SKM-1 treated with dmso at 0.1 percent for 144 hours (cell line): Measurements from ENCODE around the gene CNDP1.
"Not testable (repeated sequence)": the region's sequence is repeated elsewhere in the genome, so short reads cannot be mapped to it uniquely, and the experiment has no call there.

Source experiments
- DNase-seq: peaks from one replicate; lab custom pipeline; 2025; ENCODE audit not compliant: unreplicated experiment; lab: John Stamatoyannopoulos, UW

CNDP1 gene

DNA sequence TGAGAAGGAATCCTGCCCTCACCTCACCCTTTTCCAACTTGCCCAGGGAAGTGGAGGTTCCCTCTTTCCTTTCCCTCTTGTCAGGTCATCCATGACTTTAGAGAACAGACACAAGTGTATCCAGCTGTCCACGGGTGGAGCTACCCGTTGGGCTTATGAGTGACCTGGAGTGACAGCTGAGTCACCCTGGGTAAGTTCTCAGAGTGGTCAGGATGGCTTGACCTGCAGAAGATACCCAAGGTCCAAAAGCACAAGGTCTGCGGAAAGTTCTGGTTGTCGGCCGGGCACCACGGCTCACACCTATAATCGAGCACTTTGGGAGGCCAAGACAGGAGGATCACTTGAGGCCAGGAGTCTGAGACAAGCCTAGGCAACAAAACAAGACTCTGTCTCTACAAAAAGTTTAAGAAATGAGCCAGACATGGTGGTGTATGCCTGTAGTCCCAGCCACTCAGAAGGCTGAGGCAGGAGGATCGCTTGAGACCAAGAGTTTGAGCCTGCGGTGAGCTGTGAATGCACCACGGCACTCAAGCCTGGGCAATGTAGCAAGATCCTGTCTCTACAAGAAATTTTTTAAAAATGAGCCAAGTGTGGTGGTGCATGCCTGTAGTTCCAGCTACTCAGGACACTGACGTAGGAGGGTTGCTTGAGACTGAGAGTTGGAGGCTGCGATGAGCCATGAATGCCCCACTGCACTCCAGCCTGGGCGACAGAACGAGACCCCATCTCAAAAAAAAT is 14.0 kb upstream of the CNDP1 start:
- DNase-seq = no peak

DNA sequence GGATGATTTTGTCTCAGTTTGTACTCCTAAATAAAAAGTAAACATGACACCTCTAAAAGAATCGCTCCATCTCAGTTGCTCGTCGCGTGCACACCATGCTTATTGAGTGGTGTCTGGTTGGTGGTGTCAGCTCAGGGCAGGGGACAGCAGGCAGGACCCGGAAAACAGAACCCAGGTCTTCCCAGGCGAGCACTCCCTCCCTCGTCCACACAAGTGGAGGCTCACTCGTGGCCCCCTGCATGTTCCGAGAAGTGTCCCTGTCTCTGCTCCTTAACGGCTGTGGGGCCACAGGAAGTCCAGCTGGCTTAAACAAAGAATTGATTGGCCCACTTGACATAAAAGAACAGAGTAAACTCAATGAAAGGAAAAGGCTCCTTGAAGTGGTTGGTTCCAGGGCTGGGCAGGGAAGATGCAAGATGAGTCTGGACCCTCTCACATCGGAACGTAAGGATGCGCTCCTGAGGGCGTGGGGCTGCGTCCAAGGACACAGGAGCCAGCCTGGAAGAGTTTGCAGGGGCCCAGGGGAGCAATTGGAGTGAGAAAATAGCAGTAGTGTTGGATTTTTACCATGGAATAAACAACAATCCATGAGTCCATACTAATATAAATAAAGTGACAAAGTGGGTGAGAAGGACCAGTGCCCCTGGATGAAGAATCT is 13.1 kb upstream of the CNDP1 start:
- no peak for DNase-seq

DNA sequence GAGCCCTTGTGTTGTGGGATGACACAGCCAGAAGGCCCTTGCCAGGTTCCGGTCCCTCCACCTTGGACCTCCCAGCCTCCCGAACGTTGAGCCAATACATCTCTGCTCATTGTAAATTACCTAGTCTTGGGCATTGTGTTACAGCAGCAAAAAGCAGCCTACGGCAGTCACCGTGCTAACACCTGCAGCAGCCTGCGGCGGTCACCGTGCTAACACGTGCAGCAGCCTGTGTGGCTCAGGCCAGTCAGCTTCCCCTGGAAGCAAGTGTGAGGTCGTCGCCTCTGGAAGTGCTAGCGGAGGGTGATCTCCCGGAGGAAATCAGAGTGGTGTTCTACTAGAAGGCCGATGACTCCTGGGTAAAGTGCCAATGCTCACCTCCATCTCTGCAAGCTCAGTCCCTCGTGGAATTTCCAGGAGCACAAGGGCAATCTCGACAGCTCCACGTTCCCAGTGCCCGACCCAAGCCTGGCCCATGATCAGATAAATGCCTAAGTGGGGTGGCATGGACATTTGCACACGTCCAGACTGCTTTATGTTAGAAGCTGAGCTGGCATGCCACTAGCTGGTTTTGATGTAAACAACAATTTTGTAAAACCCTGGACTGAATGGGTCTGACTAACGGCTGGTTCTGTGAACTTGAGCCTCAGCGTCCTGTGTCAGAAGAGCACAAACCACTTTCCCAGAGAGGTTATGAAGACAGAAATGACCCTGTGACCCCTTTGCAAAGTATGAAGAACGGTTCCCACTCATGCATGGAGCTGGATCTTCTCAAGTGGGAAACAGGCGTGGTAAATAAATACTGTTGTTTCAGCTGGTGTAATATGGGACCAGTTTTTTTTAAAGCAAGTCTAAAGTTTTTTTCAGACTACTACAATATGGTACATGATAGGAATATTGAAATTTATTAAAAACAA is 11.4 kb upstream of the CNDP1 start:
- no peak for DNase-seq

DNA sequence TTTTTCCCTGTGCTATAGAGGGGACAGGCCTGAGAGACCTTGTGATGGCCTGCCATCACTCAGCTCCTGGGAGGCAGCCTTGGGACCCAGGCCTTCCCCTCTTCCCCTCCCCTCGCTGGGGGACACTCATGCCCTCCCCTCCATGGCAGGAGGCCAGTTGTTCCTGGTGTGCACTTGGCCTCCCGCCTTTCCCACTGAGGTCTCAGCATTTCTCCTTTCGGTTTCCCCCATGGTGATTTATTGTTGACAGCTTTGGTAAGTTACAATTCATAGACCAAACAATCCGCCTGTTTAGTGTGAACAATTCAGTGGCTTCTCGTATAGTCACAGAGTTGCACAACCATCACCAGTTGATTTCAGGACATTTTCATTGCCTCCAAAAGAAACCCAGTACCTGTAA is 10.2 kb upstream of the CNDP1 start:
- no peak for DNase-seq

DNA sequence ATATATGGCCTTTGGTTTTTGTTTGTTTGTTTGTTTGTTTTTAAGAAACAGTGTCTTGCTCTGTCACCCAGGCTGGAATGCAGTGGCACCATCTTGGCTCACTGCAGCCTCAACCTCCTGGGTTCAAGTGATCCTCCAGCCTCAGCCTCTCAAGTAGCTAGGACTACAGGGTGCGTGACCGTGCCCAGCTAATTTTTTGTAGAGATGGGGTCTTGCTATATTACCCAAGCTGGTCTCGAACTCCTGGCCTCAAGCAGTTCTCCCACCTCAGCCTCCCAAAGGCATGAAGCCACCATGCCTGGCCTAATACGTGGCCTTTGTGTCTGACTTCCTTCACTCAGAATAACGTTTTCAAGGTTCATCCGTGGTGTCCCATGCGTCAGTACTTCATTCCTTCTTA is 9.4 kb upstream of the CNDP1 start:
- not testable (repeated sequence) for DNase-seq

DNA sequence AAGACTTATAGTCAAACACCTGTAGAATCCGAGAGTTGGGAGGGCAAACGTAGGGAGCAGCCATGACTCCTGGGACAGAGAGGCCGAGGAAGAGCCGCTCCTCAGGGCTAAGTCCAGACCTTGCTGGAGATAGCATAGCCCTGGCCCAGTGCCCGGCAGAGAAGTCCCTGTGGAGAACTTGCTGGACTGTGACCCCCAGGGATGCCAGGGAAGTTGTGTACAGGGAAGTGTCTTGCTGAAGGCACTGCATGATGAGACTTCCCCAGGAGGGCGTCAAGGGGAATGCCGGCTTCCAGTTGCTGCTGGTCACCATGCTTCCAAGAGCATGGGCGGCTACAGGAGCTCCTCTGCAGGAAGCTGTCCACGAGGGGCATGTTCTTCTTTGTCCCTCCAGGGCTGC is 8.6 kb upstream of the CNDP1 start:
- DNase-seq = no peak

DNA sequence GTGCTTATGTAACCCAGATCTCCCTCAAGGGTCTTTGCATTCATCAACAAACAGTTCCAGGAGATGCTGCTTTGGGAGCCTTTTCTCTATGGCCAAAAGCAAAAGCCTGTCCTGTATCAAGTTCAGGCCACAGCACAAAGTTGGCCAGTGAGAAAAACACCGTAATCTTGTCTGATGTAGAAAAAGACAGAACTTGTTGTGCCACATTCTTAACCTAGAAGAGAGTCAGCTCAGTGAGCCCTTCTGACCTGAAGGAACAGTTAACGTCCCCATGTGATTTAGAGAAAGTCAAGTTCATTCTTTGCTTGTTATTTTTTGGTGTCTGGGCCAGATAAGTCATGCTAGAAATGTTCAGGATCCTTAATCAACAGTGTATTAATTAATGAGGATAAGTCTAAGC is 7.8 kb upstream of the CNDP1 start:
- DNase-seq = no peak

DNA sequence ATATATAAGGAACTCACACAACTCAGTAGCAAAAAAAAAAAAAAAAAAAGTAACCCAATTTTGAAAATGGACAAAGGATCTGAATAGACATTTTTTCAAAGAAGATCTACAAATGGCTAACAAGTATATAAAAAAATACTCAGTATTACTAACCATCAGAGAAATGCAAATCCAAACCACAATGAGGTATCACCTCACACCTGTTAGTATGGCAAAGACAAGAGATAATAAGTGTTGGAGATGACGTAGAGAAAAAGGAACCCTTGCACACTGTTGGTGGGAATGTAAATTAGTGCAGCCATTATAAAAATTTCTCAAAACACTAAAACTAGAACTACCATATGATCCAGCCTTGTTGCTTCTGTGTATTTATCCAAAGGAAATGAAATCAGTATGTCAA is 5.8 kb upstream of the CNDP1 start:
- no peak for DNase-seq

DNA sequence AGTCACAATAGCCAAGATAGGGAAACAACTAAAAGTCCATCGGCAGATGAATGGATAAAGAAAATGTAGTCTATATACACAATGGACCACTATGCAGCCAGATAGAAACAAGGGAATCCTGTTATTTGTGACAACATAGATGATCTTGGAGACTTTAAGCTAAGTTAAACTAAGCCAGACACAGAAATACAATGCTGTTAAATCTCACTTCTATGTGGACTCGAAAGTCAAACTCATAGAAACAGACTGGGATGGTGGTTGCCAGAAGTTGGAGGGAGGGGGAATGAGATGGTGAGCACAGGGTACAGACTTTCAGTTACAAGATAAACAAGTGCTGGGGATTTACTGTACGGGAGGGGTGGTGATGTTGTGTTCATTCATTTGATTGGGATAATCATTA is 5.4 kb upstream of the CNDP1 start:
- DNase-seq = no peak

DNA sequence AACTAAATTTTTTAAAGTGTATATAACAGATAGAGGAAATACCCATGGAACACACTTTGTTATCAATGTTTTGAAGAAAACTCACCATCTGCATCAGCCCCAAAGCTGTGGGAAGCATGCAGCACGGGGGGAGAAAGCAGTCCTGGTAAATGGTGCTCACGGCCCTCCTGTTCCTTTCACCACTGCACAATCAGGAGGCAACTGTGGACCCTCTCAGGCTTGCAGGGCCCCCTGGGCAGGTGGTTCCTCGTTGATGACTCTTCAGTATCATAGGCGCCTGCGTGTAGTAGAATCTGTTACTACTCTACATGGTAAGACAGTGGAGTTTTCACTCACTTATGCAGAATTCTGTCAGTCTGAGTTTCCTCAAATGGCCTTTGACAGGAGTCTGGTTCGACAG is 4.9 kb upstream of the CNDP1 start:
- no peak for DNase-seq

DNA sequence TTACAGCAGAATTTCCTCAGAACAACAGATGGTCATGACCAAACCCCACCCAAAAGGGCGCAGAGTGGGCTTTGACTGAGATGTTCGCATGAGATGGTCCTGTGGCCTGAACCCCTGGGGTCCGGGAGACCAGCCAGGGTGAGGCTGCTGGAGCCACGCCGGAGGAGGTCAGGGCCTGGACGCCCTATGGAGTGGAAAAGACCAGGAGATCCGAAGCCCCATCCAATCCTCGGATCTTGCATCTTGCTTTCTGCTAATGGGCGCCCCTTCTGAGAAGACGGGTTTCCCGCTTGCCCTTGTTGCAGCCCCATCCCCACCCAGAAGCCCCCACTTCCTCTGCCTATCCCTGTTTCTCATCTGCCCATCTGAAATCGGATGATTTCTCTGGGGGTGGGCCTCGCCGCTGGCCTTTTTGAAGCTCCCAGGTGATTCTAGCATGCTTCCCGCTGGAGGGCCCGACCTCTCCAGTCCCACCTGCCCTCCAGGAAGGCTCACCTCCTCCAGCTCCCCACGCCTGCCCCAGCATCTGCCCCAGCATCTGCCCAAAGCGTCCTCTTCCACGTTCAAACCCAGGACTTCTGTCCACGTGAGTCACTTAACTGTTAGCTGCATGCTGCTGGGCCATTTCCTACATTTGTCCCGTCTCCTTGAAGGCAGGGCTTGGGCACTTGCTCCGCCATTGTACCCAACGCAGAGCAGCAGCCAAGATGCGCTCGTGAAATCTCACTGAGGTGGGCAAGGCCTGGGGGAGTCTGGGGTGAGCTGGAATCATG is 4.3 kb upstream of the CNDP1 start:
- no peak for DNase-seq

DNA sequence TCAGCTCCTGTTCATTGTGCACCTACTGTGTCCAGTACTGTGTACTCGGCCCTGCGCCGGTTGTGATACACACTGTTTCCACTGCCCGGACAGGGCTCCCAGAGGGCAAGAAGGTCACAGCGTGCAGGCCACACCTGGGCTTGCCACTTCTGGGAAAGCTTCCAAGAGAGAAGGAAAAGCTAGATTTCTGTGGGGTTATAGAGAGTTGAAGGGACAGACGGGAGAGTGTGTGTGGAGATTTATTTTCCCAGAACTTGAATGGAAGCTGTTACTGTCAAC is 3.8 kb upstream of the CNDP1 start:
- DNase-seq = no peak

DNA sequence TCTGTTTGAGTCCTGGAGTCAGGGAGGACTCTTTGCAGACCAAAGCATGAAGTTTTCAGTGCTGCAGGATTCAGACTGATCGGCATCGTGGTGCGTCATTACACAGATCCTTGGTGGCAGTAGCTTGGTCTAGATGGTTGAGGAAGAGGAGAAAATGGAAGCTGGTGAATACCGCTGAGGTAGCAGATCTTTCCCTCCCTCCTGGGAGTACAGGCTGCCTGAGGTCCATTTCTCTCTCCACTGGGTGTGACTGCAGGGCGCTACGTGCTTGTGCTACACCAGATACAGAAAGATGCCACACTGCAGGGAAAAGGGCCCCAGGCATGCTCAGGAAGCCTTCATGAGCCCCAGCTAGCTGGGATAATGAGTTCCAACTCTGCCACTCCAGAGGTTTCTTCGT is 3.3 kb upstream of the CNDP1 start:
- no peak for DNase-seq

DNA sequence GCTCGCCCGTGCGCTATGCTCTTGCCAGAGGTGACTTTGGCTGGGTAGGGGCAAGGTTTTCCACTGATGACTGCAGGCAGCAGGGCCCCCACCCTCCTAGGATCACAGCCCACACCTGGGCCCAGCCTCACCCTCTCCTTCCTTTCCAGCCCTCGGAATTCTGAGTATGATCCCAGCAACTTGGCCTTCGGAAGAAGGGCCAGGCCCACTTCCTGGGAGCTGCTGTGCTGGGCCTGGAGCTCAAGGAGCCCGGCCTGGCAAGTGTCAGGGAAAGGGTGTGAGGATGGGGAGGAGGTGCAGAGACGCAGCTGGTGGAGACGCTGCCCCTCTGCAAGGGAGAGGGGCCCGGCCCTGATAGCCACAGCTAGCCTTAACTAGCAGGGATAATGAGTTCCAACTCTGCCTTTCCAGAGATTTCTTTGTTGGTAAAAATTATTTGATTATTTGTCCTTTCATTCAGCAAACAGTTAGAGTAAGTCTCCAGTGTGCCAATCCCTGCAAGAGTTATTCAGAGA is 1.7 kb upstream of the CNDP1 start:
- no peak for DNase-seq

DNA sequence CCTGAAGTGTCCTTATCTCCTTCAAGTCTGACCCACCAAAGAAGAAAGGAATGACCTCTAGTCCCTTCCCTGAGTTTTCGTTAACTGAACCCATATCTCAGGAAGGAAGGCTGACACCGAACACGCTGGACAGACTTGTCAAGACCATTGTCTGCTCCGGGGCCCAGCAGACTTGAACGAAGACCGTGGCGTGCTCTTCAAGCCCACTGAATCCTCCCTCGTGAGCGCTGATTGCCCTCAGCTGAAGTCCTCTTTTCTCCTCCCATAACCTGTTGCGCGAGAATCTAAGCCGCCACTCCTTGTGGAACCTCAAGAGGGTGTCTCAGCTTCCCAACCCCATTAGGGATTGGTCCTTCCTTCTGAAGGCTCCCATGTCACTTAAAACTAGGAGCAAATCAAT is 634 bp upstream of the CNDP1 start:
- no peak for DNase-seq

DNA sequence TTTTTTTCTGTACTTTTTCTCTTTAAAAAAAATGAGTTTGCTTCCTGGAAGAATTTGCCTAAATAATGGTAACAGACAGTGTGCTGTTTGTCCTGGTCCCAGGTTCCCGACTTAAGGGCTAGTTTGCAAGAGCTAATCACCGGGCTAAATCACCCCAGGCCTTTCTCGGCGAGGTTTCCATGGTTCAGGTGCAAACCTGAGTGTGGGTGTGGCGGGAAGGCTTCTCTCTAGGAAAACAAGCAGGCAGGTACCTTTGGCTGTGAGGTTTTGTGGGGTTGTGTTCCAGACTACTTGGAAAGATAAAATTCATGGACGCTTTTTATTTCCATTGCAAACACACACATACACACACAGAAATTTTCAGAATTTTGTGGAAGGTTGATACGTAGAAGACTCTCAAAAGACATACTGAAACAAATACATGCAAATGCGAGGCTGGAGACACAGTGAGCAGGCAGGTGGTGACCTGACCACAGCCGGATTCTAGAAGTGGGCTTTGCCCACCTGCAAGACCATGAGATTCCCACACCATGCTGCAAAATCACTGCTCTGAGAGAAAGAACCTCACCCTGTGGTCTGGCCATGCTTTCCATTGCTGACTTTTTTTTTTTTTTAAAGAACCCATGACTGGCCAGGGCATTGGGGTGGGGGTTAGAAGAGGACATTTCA is 815 bp downstream of the CNDP1 start:
- no peak for DNase-seq

DNA sequence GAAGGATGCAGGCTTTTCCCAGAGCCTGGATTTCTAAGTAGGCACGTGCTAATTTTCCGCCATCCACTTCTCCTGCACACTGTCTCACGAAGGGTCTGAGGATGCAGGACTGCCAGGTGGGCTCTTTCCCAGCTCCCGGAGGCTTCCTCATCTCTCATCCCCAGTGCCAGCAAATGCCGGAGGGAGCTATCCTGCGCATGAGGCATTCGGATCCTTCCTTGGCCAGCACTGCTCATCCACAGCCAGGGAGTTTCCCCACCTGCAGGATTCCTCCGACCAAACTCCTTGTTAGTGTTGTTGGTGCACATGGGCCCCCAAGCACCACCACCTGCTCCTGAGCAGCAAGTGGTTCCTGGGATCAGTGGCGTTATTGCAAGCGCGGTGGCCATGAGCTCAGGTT is 5.0 kb downstream of the CNDP1 start:
- no peak for DNase-seq

DNA sequence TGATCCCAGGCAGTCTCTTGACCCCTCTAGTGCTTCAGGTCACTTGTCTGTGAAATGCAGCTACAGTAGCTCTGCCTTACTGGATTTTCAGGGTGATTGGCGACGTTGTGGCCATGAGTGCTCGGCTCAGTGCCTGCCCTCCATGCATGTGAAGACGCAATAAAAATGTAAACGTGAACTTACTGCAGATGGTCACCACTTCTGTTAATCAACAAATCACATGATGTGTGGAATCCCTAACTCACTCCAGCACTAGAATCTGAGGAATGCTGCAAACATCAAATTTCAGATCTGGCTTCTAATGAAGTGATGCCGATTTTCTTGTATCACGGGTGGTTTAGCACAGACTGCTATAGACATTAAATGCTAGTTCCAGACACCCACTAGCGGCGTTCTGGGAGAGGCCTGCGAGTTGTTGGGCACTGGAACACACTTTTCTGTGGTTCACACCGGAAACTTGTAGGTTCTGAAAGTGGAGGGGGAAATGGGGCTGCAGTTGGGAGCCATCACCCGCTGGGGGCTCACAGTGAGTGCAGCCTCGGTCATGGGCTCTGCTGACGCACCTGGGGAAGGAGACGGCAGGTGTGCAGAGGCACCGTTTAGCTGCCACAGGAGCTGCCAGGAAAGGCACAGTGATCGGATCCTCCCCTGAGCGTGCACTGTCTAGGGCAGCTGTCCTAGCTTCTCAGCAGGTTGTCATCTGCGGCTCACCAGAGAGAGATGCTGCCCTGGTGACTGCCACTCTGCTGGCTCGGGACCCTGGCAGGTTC is 6.5 kb downstream of the CNDP1 start:
- no peak for DNase-seq

DNA sequence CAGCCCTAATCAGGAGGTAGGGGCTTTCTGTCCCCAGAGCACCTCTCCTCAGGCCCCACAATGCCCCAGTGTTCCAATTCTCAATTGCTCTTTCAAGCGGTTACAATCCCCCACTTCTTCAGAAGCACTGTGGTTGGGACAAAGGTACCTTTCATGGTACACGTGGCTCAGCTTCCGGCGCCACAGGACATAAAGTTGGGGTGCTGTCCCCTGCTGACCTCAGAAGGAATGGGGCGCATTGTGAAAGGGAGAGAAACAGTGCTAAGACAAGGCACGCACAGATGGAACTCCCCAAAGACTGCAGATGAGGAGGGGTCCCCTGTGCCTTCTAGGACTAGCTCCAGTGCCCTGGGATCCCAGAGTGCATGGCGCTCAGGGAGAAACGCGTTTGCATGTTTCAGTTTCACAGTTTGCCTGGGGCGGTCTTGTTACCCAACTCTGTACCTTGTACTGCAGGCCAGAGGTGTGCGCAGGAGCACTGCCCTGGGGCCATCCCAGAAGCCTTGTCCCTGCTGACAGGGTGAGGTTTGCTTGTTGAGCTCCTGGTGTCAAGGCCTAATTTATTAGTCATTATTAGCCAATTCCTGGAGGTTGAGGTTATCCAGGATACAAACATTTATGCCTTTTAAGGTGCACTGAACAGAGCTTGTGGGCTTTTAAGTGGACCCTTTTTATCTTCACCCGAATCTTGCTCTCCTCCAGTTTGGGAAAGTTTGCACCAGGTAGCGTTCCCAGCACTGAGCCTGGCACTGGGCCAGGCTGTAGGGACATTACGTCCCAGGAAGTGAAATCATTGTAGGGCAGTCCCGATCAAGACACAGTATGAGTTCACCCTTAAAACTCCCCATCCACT is 7.6 kb downstream of the CNDP1 start:
- no peak for DNase-seq
